GM19023 (cell line): ENCODE data around the gene GCK.

ENCODE experiments used
- ATAC-seq: cut with Tn5 transposase; IDR thresholded peaks from one replicate; pipeline ENCODE4 v1.9.1; 2021; ENCODE audit warnings: mild to moderate bottlenecking, moderate library complexity; ENCODE audit not compliant: unreplicated experiment

Gene GCK

DNA sequence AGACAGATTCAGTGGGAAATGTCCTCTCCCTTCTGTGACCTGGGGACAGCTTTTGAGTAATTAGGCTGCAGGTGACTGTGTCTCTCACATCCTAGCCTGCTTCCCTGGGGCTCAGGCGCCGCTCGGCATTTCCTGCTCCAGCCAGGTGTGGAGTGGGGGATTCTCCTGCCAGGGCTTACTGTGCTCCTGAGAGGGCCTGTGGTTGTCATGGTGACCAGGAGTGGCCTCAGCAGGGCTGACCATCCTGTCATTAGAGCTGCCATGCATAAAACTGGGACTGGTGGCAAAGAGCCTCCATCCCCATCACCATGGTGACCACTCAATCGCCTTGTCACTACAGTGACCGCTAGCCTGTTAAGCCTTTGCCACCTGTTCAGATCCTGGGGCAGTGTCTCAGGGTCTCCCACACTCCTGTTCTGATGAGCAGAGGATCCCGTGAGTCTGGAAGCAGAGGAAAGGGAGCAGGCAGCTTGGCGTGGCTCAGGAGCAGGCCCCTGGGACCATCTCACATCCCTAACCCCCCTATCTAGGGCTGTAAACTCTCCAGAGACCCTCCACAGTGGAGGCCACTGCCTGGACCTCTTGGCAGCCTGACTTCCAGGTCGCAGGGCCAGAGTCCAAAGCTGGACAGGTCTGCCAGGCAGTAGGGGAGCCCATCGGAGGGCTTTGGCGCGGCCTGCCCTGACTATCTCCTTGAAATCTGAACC, at the start of gene GCK:
Gene GCK, minus strand, starts transcription at position 154 of the 707 bp plus-strand sequence. CDS start 486 bp downstream, outside the sequence.
- no peak for ATAC-seq

GRCh38 chr7:44238116-44238695, 49.0 kb upstream of the GCK start:
- no peak for ATAC-seq

DNA sequence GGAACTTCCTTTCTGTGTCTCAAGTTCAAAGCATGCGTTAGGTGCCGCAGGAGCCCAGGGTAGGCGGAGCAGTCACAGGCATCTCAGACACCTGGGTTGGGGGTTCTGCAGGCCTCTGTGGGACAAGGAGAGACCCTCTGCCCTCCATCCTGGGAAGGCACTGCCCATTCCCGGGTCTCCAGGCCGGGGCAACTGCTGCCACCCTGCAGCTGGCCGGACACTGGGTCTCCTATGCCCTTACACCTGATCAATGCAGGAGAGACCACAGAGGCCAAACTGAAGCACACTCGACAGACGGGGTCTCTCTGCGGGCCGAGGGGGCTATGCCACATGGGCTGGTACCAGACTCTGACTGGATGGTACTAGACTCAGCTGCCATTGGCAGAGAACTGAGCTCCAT, 48.5 kb upstream of the GCK start:
- ATAC-seq, result no peak

DNA sequence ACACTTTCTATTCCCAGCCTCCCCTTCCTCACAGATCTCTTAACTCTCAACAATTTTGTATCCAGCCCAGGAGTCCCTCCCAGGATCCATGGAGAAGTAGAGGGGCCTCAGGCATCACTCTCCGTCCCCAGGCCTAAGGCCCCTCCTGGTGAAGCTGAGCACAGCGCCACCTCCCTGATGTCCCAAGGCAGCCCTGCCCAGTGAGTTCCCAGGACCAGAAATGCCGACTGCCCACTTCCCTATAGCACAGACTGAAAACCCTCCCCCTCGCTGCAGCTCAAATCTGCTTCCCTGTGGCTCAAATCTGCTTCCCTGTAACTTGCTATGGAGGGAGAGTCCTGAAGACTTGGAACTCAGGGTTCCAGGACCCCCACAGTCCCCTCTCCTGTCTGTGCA, 47.1 kb upstream of the GCK start:
- ATAC-seq, result no peak

- no peak for ATAC-seq
Observed at GRCh38 chr7:44235582-44236332, 46.5 kb upstream of the GCK start.

GRCh38 chr7:44235066-44235465, 45.8 kb upstream of the GCK start:
- no peak for ATAC-seq

GRCh38 chr7:44232901-44233715, 43.9 kb upstream of the GCK start:
- ATAC-seq, result no peak

DNA sequence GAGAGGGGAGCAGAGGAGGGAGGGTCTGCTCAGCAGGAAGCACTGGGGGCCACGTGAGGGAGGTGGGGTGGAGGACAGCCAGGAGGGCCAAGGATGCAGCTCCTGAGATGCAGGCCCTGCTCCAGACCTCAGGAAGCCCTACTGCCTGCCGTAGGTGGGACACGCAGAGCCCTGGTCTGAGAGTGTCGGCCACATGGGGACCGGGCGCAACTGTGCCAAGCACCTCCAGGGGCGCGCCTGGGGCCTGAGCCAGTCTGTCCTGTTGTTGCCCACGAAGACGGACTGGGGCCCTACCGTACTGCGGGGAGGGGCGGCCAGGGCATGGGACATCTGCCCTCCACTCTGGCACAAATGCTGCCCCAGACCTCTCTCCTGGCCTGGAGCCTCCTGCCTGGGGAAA, 43.2 kb upstream of the GCK start:
- no peak for ATAC-seq

GRCh38 chr7:44231088-44231487, 41.8 kb upstream of the GCK start:
- ATAC-seq, result no peak

- no peak for ATAC-seq
Observed at GRCh38 chr7:44230286-44230685, 41.0 kb upstream of the GCK start.

DNA sequence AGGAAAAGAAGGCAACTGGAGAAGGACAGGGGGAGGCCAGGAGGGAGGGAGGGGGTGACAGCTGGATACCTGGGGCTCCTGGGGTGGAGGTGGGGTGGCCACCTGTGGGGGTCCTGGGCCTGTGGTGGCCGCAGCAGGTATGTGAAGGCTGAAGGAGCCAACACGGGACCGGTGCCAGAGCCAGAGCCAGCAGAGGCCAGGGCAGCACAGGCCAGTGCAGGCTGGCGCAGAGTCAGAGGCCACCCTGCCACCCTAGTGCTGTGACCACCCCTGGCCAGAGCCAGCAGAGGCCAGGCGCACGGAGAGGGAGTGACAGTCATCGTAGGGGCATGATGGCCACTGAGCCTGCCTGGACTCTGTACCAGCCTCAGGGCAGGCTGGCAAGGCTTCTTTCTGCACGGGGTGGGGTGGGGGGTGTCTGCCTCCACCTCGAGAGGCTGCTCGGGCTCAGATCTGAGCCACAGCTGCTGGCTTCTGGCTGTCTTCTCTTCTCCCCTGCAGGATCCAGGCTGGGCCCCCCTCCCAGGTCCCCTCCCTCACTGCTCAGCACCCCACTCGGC, 40.4 kb upstream of the GCK start:
- no peak for ATAC-seq

GRCh38 chr7:44228571-44229350, 39.5 kb upstream of the GCK start:
- no peak for ATAC-seq

GRCh38 chr7:44227911-44228310, 38.7 kb upstream of the GCK start:
- no peak for ATAC-seq

- no peak for ATAC-seq
Observed at GRCh38 chr7:44226396-44226753, 37.1 kb upstream of the GCK start.

DNA sequence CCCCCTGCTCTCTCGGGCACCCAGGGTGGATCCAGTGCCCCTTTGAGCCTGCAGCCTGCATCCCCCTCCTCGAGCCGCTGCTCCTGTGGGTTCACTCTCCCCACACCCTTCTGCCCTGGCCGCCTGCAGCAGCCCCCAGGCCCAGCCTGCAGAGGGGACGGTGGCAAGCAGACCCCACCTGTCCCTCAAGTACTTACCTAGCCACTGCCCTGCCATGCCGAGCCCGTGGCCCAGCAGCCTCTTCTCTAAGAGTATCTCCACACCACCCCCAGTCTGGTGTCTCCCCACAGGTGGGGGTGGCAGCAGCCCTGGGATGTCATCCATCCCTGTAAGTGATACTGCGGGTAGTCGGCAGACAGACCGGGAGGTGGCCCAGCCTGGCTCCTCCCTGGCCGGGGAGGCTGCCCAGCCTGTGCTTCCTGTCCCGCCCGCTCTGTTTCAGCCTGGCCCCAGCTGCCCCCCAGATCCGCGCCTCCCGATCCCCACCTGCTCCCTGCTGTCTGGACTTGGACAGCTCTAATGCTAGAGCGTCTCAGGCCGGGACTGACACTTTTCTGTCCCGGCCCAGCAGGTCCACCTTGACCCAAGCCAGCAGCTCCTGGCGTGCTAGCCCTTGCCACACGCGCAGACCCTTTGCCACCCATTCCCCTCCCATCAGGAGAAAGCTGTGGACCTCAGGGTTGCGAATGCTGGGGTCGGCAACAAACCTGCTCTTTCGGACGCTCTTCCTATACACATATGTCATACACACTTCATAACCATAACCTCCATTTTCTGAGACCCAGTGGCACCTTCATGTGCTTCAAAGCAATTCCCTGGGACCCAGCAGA, 36.5 kb upstream of the GCK start:
- ATAC-seq, result no peak

DNA sequence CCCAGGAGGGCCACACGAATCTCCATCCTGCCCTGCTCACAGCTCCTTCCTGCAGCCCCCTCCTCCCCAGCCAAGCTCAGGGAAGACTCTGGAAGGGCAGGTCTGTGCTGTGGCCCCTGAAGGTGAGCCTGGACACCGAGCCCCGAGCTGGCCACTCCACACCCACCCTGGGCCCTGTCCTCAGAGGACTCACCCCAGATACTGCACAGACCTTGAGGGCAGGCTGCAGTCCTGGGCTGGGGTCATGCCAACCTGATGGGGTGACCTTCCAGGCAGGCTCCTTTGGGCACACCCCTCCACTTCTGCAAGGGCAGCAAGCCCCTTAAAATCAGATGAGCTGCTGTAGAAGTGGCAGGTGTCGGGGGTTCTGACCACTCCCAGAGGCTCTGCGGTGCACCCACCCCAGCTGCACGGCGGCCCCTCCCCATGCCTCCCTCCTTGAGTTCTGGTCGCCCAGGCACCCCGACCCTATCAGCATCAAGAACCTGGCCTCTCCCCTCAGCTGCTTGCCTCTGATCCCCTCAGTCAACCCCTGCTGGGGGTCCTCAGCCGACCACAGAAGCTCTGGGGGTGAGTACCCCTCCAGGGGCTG, 35.8 kb upstream of the GCK start:
- ATAC-seq, result no peak

DNA sequence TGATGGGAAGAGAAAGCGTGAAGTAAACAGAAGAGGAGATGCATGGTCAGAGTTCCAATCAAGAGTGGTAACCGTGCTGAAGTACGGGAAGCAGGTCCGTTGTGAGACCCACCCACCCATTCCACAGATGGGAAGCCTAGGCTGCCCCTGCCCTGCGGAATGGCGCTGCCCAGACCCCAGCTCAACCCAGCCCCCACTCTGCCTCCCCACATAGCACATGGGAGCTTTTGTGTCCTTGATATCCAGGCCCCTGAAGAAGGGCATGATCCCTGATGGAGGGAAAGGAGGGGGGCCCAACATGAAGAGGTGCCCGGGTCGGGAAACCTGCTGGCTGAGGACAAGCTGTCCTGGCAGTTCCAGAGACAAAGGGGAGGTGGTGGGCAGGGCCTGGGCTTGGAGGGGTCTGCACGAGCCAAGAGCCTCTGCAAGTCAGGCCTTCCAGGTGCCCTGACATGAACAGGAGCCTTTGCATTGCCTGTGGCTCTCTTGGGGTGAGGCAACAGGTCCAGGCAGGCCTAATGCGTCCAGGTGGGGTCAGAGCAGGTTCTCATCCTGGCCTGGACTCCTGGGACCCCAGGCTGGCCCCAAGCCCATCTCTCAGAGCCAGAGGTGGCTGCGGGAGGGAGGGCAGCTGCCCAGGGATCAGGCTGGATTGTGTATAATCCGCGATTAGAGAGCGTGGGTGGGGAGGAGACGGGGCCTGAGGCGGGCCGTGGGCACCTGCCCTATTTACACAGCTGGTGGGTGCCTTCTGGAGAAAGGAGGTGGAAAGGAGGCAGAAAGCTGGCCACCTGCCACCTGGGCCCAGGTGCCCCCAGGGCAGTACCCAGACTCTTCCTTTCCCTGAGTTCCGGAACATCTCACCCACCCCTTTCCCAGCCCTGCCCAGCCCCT, 35.1 kb upstream of the GCK start:
- ATAC-seq, result no peak
